Measurements from ENCODE around the gene KBTBD7.

KBTBD7 gene, protein sequence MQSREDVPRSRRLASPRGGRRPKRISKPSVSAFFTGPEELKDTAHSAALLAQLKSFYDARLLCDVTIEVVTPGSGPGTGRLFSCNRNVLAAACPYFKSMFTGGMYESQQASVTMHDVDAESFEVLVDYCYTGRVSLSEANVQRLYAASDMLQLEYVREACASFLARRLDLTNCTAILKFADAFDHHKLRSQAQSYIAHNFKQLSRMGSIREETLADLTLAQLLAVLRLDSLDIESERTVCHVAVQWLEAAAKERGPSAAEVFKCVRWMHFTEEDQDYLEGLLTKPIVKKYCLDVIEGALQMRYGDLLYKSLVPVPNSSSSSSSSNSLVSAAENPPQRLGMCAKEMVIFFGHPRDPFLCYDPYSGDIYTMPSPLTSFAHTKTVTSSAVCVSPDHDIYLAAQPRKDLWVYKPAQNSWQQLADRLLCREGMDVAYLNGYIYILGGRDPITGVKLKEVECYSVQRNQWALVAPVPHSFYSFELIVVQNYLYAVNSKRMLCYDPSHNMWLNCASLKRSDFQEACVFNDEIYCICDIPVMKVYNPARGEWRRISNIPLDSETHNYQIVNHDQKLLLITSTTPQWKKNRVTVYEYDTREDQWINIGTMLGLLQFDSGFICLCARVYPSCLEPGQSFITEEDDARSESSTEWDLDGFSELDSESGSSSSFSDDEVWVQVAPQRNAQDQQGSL

DNA sequence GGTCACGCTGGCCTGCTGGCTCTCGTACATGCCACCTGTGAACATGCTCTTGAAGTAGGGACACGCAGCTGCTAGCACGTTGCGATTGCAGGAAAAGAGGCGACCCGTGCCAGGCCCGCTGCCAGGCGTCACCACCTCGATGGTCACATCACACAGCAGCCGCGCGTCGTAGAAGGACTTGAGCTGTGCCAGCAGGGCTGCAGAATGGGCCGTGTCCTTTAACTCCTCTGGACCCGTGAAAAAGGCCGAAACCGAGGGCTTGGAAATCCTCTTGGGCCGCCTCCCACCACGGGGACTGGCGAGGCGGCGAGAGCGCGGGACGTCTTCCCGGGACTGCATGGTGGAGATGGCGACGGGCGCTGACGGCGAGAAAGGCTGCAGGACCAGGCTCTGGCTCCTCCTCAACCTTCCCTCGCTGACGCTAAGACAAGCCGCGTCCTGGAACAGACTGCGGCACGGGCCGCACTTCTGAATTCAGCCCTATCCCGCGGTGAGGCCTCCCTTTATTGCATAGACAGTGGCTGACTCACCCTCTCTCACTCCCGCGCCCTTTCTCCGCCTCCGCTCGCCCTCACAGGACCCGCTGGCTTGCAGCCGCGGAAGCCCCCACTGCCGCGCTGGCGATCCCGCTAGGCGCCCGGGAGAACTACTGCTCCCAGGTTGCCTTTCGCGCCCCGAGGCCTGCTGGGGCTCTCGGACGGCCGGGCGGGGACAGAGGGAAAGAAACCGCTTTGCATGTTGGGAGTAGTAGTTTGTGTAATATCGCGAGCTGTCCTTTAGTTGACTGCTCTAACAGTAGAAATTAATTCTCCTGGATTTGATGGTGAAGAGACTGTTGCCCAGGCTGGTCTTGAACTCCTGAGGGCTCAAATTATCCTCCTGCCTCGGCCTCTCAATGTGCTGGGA is at the start of gene KBTBD7:
Gene KBTBD7 (minus strand): TSS at position 651 of the 906 bp plus-strand sequence. CDS start 312 bp downstream, at position 339.
- DNase-seq: peak; percentile 98

DNA sequence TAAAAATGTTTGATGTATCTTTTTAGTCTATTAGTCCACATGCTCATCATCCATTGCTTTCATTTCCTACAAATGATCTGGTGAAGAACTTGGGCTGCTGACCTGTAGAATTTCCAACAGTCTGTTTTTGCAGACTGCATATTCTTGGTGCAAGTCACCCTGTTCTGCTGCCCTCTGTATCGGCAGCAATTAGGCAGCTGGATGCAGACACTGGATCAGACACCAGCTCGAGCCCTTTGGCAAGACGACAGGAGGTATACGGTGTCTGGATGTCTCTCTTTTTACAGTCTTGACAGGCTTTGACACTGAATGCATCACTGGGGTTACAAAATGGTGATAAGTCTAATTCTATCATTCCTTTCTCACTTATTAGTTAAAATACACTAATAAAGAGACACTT is 47.3 kb upstream of the KBTBD7 start:
- DNase-seq: no peak

DNA sequence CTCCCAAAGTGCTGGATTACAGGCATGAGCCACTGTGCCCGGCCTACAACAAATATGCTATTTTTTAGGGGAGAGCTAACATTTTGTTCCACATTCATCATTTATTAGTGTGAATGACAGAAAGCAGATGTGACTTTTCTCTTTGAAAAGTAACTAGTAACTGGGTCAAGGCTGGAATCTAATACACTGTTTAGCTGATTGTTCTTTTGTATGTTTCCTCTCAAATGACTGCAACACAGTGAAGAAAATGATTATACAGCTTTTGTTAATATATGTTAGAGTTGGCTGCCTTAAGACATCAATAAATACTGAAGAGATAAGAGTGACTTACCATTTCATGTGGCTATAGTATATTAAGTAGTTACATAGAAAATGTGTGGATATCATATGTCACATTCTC is 42.0 kb upstream of the KBTBD7 start:
- DNase-seq: no peak

DNA sequence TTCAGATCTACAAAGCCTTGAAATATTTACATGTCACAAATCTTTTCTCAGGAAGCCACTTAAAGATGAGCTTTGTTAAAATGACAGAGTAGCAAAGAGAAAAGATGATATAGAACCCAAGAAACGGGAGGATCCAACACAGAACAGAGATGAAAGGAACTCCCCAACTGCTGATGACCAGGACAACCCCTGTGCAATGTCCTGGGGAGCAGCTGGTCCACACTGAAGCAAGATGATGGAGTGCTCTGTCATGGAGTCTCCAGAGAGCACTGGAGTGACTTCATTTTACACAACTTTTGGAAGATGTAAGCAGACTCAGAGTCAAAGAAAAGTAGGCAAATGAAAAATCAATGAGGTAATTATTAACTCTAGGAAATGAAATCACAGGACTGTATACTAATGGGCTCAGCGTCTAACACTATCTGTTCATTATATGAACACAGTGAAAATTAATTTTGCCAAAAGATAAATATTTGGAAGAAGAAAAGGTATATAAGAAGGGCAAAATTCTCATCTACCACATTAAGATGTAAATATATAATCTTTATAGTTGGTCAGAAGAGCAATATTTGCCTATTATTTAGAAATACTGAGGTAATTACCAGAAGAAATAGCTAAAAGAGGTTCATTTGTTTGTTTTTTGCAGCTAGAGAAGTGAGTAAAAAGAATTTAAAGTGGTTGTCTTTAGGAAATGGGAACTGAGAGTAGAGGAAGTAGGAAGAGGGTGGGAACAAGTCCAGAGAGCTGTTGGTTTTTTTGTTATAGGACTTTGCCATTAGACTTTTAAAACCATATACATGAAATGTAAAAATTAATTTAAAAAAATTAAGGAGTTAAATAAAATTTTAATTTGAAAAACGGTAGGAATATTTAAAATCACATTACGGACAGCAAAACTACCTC is 38.5 kb upstream of the KBTBD7 start:
- no peak for DNase-seq

DNA sequence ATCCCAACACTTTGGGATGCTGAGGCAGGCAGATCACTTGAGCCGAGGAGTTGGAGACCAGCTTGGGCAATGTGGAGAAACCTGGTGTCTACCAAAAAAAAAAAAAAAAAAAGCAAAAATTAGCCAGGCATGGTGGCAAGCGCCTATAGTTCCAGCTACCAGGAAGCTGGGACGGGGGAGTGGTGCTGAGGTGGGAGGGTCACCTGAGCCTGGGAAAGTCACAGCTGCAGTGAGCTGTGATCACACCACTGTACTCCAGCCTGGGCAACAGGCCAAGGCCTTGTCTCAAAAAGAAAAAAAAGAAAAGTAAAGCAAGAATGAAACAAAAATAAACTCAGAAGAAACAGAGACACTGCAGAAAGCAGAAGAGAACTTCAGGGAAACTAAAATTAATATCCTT is 37.4 kb upstream of the KBTBD7 start:
- DNase-seq: peak; percentile 13

DNA sequence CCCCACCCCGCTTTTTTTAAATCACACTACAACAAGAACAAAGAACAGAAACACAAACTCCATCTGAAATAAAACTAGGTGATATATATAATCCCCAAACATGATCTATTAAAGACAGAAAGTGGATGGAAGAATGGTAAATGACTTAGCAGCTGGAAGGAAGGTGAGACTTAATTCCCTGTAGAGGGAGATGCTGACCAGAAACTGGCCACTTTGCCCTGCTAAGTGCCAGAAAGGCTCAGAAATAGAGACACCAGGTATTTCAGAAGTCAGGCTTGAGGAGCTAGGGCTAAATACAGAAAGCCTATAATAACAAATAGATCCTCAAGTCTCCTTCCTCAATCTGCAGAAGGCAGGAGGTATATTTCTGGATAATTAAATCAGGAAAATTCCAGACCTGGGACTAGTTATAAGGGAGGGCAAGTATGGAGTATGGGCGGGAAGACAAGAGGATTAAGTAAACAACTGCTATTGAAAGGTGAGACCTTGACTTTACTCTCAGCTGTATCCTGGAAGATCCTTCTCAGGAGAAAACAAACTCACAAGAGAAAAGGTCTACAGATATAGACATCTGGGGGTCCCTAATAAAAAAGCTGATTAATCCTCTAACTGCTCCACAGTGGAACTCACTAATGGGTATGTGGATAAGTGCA is 36.8 kb upstream of the KBTBD7 start:
- no peak for DNase-seq

DNA sequence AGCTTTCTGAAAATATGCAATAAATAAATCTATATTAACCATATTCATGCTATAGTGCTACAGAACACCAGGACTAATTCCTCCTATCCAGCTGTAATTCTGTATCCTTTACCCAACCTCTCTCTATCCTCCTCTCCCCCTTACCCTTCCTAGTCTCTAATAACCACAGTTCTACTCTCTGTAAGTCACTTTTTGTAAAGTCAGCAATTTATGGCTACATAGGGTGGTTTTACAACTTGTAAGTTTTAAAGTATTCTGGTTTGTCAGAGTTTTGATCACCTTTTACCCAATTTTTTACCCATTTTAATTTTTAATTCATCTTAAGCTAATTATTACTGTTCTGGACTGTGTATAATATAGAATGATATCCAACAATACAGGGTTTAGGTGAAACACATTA is 35.0 kb upstream of the KBTBD7 start:
- DNase-seq: no peak

DNA sequence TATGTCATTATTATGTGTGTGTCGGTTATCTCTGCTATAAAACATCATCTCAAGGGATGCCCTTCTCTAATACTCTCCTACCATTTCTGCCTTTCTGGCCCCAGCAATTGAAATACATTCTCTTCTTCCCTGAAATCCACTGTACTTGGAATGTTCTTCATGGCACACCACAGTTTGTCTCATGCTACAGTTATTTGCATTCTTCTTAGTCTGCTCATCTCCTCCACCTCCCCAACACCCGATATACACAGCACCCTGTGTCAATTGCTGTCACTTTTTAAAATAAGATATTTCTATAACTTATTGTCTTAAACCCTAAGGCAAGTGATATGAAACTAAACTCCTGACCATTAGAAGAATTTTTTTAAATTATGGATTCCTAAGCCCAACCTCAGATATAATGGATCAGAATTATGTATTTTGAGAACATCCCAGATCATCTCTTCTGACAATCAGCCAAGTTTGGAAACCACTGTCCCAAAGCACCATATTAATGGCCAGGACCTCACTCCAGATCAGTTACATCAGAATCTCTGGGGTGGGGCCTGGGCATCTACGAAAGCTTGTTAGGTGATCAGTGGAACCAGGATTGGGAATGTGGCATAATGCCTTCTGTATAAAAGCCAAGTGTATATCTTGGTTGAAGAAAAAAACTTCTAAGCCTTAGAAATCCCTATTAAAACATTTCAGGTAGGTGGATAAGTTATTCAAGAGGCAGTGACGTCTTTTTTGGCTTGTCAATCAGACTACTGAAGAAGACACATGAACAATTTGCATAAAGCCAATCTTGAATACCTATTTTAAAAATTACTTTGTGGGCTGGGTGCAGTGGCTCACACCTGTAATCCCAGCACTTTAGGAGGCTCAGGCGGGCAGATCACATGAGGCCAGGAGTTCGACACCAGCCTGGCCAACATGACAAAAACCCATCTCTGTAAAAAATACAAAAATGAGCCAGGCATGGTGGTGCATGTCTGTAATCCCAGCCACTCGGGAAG is 30.0 kb upstream of the KBTBD7 start:
- no peak for DNase-seq

DNA sequence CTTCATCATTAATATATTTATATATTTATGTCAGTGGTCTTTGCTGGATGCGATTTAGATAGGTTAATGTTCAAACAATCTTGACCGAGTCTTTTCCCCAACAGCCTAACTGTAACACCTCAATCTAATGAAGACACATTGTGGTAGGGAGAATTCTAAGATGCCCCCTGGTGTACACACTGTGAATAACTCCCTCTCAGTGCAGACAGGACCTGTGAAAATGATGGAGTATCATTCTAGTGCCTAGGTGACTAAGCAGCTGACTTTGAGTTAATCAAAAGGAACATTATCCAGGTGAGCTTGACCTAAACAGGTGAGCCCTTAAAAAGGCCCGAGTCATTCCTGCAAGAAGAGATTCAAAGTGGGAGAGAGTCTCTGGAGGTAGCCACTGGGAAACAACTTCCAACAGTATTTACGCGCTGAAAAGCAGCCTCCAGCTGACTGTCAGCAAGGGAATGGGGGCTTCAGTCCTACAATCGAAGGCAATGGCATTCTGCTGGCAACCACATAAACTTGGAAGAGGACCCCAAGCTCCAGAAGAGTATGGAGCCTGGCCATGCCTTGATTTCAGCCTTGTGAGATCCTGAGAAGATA is 28.0 kb upstream of the KBTBD7 start:
- peak; percentile 82 for DNase-seq

DNA sequence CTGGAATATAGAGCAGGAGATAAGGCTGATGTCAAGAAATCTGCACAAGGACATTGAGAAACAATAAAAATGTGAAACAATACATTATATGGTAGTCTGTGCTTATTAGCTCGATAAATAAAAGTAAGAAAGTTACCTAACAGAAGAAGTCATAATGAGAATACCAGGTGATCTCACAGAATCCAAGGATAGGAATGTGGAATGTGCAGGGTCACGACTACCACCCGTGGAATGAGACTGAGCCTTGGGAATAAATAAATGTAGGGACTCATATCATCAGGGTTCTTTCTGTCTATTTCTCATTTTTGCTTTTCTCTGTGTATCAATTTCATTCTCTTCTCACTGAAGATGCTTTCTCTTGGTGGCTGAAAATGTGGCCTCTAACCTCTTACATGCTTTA is 26.0 kb upstream of the KBTBD7 start:
- DNase-seq: no peak

DNA sequence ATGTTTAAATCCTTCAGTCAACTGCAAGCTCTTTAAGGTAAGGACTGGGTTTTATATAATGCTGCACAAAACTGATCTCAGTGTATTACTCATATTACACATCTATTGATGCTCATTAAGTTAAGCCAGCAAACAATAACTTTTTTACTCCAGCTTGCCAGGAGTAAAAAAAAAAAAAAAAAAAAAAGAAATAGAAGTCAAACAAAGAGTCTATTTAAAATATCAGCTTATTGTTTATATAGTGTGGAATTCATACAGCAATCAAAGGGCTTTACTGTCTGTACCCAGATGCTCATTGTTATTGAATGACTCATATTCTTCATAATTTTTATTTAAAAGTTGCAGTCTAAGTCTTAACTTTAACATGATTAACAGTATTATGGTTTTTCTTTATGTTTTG is 21.8 kb upstream of the KBTBD7 start:
- no peak for DNase-seq

DNA sequence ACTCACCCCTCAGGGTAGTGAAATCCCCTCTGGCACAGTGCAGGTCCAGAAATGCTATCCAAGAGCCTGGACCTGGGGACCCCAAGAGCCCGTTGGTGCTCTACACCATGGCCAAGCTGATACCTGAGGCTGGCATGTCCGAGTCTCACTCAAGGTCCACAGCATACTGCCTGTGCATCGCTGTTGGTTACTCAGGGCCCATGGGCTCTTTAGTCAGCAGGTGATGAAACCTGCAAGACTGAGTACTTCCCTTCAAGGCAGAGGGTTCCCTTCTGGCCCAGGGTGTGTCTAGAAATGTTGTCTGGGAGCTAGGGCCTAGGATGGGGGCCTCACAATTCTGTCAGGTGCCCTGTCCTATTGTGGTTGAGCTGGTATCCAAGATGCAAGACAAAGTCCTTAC is 19.6 kb upstream of the KBTBD7 start:
- DNase-seq: no peak

DNA sequence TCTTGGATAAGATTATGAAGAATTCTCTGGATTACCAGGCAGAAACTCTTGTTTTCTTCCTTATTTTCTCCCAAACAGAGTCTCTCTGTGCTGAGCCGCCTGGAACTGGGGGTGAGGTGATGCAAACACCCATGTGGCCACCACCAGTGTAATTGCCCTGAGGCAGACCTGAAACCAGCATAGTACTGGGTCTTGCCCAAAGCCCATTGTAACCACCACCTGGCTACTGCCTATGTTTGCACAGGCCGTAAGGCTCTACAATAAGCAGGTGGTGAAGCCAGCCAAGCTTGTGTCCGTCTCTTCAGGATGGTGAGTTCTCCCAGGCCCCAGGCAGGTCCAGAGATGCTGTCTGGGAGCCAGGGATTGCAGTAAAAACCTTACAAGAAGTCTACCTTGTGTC is 18.9 kb upstream of the KBTBD7 start:
- DNase-seq: no peak

DNA sequence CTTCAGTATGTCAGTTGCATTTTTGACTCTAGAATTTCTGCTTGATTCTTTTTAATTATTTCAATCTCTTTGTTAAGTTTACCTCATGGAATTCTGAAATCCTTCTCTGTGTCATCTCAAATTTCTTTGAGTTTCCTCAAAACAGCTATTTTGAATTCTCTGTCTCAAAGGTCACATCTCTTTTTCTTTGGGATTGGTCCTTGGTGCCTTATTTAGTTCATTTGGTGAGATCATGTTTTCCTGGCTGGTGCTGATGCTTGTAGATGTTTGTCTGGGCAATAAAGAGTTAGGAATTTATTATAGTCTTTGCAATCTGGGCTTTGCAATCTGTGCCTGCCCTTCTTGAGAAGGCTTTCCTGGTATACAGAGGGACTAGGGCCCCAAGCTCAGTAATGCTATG is 18.5 kb upstream of the KBTBD7 start:
- DNase-seq: no peak

DNA sequence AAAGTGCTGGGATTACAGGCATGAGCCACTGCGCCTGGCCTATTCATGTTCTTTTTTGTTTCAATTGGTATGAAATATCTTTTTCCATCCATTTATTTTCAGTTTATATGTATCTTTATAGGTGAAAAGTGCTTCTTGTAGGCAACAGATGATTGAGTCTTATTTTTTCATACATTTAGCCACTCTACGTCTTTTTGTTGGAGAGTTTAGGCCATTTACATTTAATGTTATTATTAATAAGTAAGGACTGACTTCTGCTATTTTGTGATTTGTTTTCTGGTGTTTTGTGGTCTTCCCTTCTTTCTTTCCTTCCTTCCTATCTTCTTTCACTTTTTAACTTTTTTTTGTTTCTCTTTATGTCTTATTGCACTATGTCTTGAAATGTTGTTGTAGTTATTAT is 16.7 kb upstream of the KBTBD7 start:
- DNase-seq: no peak

DNA sequence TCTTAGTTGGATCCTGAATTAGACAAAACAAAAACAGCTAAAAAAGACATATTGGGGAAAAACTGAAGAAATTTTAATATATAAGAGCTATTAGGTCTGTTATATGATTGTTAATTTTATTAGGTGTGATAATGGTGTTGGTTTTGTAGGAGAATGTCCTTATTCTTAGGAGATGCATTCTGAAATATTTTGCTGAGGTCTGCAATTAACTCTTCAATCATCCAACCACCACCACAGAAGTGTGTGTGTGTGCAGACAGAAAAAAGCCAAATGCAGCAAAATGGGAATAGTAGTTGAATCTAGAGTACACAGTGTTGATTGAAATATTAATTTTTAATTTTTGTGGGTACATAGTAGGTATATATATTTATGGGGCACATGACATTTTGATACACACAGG is 12.1 kb upstream of the KBTBD7 start:
- DNase-seq: no peak

DNA sequence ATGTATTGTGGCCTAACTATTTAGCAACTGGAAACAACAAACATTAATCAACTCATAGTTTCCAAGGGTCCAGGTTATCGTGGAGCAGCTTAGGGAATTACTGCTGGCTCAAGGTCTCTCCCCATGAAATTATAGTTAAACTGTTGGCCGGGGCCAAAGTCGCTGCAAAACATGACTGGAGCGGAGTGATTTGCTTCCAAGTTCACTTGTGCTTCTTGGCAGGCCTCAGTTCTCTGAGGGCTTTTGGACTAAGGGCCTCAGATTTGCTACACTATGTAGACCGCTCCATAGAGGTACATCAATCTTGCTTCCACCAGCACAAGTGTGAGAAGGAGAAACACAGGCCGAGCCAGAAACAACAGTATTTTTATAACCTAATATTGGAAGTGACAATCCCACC is 9.4 kb upstream of the KBTBD7 start:
- no peak for DNase-seq

DNA sequence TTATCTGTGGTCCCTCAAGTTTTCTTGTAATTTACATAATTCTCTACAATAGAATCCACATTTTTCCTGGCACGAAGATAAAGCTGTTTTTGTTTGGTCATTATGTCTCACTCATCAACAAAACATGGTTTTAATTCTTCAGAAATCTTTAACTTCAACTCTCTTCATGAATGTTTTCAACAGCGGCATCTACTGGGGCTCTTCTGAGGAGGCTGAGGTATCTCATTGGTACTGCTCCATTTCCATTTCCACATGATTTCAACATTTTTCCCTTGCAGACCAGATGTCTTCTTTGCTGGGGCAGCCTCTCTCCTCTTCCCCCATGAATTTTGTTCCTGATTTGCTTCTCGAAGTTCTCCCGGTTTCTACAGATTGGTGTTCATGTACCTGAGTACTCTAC is 5.8 kb upstream of the KBTBD7 start:
- DNase-seq: no peak

DNA sequence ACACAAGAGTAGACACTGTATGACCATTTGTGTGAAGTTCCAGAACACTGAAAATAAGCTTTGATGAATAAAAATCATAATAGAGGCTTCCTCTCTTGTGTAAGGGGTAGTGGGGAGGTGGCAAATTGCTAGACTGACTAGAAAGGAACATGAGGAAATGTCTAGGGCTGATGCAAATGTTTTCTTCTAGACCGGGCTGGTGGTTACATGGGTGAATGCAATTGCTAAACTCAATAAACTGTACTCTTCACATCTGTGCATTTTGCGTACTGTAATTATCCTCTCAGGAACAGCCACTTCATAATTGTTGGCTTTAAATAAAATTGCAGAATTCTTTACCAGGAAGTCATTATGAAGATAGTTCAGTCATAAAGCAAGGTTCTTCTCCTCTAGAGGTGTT is 5.2 kb upstream of the KBTBD7 start:
- peak; percentile 20 for DNase-seq

DNA sequence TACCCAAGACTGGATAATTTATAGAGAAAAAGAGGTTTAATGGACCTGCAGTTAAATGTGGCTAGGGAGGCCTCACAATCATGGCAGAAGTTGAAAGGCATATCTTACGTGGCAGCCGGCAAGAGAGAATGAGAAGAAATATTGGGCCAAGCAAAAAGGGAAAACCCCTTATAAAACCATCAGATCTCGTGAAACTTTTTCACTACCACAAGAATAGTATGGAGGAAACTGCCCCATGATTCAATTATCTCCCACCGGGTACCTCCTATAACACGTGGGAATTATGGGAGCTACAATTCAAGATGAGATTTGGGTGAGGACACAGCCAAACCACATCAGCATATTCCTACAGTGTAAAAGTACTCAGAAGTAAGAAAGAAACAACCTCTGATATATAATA is 4.7 kb upstream of the KBTBD7 start:
- no peak for DNase-seq

Measured in hematopoietic multipotent progenitor cell treated with erythropoietin and hydrocortisone succinate and interleukin-3 and kit ligand, for 4 days (in vitro differentiated cells).